SKM-1 treated with dmso at 0.1 percent for 144 hours (cell line): ENCODE measurements around the gene ECSIT.
"Not testable (repeated sequence)": the region's sequence is repeated elsewhere in the genome, so short reads cannot be mapped to it uniquely, and the experiment has no call there.

Experiments used
- DNase-seq: peaks from one replicate; lab custom pipeline; 2025; ENCODE audit not compliant: unreplicated experiment; lab: John Stamatoyannopoulos, UW

Gene ECSIT

GRCh38 chr19:11528551-11529341 lies at the start of gene ECSIT:
Gene ECSIT, minus strand, starts transcription at chr19:11529134. Its CDS starts 9,964 bp downstream, at chr19:11519170.
- DNase-seq = peak; percentile 97

- no peak for DNase-seq
Measured at GRCh38 chr19:11577451-11578257, 48.7 kb upstream of the ECSIT start, which contains the start of gene ACP5. Gene ACP5, minus strand, starts transcription at chr19:11577645. Its CDS starts 328 bp downstream, at chr19:11577317.

- DNase-seq = no peak
Measured at GRCh38 chr19:11576227-11576626, 47.3 kb upstream of the ECSIT start.

- no peak for DNase-seq
Measured at GRCh38 chr19:11574689-11575088, 45.8 kb upstream of the ECSIT start.

- DNase-seq = not testable (repeated sequence)
Measured at GRCh38 chr19:11573763-11574162, 44.8 kb upstream of the ECSIT start.

- not testable (repeated sequence) for DNase-seq
Measured at GRCh38 chr19:11573354-11573753, 44.4 kb upstream of the ECSIT start.

- no peak for DNase-seq
Measured at GRCh38 chr19:11570039-11570462, 41.1 kb upstream of the ECSIT start.

- no peak for DNase-seq
Measured at GRCh38 chr19:11566164-11566563, 37.2 kb upstream of the ECSIT start.

- DNase-seq = not testable (repeated sequence)
Measured at GRCh38 chr19:11565649-11565980, 36.7 kb upstream of the ECSIT start.

- DNase-seq = not testable (repeated sequence)
Measured at GRCh38 chr19:11564082-11564807, 35.3 kb upstream of the ECSIT start.

GRCh38 chr19:11563532-11563931 lies 34.6 kb upstream of the ECSIT start:
- no peak for DNase-seq

GRCh38 chr19:11560404-11561051 lies 31.6 kb upstream of the ECSIT start:
- DNase-seq = peak; percentile 63

- DNase-seq = peak; percentile 95
Measured at GRCh38 chr19:11558881-11559828, 30.2 kb upstream of the ECSIT start, which contains the start of gene ELOF1. Gene ELOF1, minus strand, starts transcription at chr19:11559230. Its CDS starts 4,883 bp downstream, at chr19:11554347.

GRCh38 chr19:11556634-11557420 lies 27.9 kb upstream of the ECSIT start:
- DNase-seq = no peak

- no peak for DNase-seq
Measured at GRCh38 chr19:11555246-11555645, 26.3 kb upstream of the ECSIT start.

- no peak for DNase-seq
Measured at GRCh38 chr19:11554160-11554559, 25.2 kb upstream of the ECSIT start.

GRCh38 chr19:11552666-11553372 lies 23.9 kb upstream of the ECSIT start:
- no peak for DNase-seq

GRCh38 chr19:11551603-11552235 lies 22.8 kb upstream of the ECSIT start:
- no peak for DNase-seq
